Measurements from ENCODE around the gene FAM53B.

The FAM53B gene

DNA sequence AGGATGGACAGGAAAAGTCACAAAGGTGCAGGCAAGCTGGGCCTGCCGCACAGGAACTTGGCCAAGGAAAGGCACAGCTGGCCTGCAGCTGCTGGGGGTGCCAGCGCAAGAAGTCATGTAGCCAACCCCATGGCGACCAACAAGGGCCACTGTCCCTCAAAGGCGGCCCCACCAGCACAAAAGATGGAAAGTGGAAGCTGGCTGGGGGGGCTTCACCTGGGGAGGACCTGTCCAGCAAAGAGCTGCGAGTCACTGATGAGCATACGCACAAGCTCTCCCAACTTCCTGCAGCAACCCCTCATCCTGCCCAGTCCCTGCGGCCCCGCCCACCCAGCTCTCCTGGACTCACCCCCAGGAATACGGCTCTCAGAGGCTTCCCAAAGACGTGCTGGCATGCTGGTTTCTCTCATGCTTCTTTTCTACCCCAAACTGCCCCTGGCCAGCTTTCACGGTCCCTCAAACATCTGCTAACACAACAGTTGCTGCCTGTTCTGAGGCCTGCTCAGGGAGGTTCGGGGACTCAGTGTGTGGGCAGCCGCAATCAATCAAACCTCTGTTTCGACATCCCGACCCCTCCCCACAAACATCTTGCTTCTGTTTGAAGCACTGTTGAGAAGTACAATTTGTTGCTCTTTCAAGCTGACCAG is 67.6 kb downstream of the FAM53B start:
- DNase-seq, result no peak

DNA sequence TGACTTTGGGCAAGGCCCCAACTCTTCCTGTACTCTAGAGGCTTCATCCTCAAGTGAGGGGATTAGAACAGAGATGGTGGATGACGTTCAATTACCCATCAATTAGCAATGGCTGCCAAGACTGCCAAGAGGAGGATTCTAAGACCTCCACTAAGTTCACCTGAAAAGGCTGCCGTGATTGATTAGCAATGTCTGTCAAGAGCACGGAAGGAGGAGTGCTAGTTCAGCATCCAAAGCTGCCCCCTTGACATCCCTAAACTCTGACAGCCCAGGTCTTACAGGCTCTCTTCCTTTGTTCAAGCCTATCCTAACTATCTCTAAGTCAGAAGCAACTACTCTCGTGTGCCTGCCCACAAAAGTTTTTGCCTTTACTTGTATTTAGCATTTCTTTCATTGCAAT is 68.4 kb downstream of the FAM53B start:
- DNase-seq, result no peak

- no peak for DNase-seq
Observed at GRCh38 chr10:124675261-124675660, 68.9 kb downstream of the FAM53B start.

GRCh38 chr10:124674768-124675222 is 69.4 kb downstream of the FAM53B start:
- DNase-seq, result no peak

- no peak for DNase-seq
Observed at GRCh38 chr10:124672181-124672638, 72.0 kb downstream of the FAM53B start.

GRCh38 chr10:124671486-124672075 is 72.6 kb downstream of the FAM53B start:
- DNase-seq, result no peak

DNA sequence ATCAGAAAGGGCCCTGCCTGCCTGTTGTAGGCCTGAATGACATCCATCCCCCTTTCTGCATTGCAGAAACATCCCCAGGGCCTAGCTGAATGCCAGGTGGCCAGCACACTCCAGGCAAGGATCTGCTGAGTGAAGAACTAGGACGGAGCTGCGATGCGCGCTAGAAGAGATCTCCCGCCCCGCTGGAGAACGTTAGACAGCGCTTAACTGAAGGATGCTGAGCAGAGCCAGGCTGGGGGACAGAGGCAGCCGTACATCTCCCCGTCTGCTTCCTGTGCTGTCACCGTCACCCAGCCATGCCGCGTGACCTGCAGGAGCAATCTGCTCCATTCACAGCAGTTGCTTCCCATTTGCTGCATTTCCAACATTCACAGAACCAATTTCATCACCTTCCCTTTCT is 73.3 kb downstream of the FAM53B start:
- no peak for DNase-seq

DNA sequence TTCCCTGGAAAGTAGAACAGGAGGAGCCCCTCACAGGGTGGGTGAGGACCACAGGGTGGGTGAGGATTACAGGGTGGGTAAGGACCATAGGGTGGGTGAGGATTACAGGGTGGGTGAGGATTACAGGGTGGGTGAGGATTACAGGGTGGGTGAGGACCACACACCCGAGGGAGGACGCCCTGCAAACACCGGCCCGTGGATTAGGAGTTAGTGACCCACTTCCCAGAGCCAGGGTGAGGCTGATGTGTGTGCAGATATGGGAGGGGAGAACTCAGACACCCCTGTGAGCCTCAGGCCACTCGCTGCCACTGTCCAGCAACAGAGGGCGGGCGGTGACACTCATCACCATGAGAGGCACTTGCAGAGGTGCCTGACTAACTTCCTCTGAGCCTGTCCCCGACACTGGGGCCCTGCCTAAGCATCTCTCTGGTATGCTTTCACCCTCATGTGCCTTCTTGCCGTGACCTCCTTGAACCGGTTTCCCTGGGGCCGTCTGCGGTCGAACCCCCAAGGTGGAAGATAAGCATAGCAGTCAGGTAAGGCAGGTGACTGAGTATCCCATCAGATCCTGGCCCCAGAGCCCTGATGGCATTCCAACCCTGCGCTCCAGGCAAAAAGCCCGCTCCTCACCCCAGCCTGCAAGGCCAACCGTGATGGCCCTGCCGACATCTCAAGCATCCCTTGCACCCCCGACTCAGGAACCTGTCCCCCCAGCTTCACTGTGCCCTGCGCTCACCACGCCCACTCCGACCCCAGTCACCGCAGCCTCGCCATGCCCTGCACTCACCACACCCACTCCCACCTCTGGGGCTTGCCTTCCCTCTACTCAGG is 74.1 kb downstream of the FAM53B start:
- DNase-seq, result no peak

DNA sequence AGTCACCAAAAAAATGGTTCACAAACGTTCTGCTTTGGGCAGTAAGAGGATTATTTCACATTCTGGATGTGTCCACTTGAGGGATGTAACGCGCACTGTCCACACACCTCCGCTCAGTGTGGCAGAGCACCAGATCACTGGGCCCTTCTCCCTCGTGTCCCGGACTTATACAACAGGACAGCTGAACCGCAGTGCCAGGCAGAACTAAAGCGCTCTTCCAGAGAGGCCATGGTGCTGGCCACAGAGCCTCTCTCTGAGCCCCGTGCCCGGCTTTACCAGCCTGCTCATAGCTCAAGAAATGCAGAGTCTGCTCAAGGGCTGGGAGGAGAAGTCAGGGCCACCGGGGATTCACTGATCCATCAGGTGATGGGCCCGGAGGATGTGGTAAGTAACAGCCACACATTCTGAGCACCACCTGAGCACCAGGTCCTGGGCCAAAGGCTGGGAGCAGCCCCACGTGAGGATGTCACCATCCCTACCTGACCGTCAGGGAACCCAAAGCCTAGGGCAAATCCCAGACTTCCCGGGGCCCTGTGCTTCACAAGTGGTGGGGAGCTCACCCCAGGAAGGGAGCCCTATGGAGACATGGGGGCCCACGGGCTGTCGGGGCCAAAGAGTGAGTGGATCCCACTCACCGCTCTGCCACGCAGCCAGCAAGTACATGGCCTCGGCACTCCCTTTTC is 74.9 kb downstream of the FAM53B start:
- DNase-seq, result no peak

- DNase-seq, result no peak
Observed at GRCh38 chr10:124668517-124669051, 75.6 kb downstream of the FAM53B start.

DNA sequence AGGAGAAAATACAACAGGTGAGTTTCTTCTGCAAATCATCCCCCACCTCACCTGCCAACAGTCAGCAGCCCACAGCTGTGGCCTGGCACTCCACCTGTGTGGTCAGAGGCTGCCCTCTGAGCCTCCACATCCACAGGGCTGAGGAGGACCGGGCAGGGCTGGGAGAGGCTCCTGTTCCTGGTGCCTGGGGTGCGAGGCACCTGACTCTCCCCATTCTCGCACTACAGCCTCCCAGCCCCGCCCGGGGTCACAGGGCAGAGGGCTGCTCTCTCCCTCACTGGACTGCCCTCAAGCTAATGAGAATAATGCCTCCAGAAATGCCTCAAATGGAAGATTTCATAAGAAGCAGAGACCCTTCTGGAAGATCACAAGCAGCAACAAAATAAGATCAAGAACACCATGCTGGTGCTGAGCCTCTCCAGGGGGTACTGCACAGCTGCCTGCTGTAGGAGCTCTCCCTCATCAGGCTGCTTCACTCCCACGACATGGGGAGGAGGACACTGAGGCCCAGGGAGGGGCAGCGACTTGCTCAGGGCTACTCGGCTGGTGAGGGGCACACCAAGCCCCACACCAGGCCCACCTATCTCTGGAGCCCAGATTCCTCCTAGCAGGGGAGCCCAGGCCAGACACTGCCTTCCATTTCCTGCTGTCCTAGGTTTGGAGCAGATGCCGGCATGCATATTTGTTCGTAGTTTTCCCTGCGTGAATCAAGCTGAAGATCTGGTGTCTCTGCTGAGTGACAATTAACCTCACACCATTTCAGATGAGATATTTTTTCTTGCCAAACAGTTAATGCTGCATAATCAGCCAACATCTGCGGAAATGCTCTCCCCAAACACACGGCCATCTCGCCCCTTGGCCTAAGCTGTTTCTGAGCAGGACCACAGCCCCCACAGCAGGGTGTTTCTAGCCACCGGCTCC is 76.5 kb downstream of the FAM53B start:
- DNase-seq, result no peak

DNA sequence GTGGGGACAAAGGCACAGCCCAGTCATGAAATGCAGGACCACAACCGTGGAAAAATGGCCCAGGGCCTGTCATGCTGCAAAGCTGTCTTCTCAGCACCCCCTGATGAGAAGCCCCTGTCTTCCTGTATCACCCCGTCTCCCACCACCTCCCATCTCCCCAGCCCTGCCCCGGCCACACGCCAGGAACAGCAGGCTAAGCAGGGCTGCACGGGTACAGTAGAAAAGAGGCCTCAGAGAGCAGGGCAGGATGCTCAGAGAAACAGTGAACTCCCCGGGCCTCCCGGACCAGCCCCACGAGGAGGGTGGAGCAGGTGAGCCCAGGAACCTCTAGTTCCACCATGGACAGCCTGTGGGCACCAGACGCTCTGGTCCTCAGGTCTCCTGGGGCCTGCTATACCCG is 77.7 kb downstream of the FAM53B start:
- no peak for DNase-seq

GRCh38 chr10:124665980-124666379 is 78.2 kb downstream of the FAM53B start:
- DNase-seq, result no peak

GRCh38 chr10:124665558-124665957 is 78.6 kb downstream of the FAM53B start:
- no peak for DNase-seq

GRCh38 chr10:124665091-124665490 is 79.1 kb downstream of the FAM53B start:
- no peak for DNase-seq

DNA sequence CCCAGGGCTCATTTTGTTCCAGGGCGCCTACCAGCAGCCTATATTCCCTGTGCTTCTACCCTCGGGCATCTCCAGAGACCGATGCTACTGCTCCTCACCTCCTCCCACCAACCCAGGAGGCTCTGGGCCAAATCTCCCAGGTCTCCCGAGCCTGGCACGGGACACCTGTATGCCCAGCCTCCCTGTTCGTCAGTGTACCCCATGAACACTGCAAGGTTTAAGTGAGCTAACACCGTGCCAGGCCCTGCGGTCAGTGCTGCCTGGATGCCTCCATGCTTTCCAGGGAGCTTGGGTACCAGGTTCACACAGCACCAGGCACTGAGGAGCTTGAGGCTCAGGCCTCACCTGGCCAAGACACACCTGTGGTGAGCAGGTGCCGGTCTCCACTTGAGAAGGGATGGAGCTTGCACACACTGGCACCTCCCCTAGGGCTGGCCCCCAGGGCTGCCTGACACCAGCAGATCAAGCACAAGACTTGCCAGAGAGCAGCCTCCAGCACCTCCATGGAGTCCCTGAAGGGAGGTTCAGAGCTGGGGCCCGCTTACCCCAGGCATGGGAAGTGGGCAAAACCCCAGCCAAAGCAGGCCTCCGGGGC is 80.3 kb downstream of the FAM53B start:
- DNase-seq, result no peak

GRCh38 chr10:124663228-124663627 is 81.0 kb downstream of the FAM53B start:
- DNase-seq, result no peak

- no peak for DNase-seq
Observed at GRCh38 chr10:124661660-124662180, 82.5 kb downstream of the FAM53B start.

DNA sequence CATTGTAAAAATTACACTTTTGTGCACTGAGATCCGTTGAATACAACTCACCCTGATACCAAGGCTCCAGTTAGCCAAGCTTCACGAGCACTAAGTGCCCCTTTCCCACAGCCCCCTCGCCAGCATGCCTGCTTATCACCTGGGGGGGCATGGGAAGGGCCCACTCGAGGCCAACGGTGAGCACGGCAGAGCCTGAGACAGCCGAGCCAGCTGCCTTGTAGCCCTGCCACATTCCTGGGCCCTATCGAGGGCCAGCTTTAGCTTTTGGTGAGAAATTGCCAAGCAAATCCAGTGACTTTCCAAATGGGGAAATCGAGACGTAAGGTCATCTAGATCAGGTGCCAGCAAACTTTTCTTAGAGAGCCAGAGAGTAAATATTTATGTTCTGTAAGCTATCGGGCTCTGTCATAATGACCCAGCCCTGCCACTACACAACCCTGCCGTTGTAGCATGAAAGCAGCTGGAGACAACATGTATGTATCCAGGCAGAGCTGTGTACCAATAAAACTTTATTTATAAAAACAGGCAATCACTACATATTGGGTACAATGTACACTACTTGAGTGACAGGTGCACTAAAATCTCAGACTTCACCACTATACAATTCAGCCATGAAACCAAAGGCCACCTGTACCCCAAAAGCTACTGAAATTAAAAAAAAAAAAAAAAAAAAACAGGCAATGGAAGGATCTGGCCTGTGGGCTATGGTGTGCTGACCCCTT is 83.6 kb downstream of the FAM53B start:
- no peak for DNase-seq

DNA sequence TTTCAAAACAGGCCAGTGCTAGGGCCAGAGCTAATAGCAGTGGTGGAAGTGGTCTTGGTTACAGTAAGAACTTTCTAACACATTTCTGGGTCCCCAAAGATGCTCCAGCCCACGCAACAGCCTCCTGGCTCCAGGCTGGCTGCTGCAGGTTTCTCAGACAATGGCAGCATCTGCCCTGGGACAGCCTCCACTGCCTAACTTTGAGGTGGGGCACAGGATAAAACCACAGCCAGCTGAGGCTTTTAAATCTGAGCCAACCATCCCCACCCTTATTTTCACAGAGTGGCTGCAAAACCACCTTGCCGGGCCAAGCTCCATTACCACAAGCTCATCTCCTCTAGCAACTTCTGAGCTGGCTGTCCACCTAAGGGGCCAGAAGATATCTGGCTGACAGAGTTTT is 84.8 kb downstream of the FAM53B start:
- DNase-seq, result no peak
